Hindlimb muscle (tissue), 1 donor: Measurements from ENCODE around the gene INTS7. TPM values are rescaled to one million over a fixed set of nuclear protein-coding genes. Genes with fewer than 3 reads are reported as not detected.
"Not testable (repeated sequence)": the region's sequence is repeated elsewhere in the genome, so short reads cannot be mapped to it uniquely, and the experiment has no call there.

Experiments used
- DNase-seq: peaks from one replicate; pipeline ENCODE4 v3.0.0-alpha.2; 2013
- polyA plus RNA-seq: library from polyadenylated mRNA; unstranded; fragments of 120-200 nt; gene quantifications from one replicate; pipeline ENCODE4 v1.2.1, GENCODE V29; 2013; ENCODE audit not compliant: insufficient read length

The INTS7 gene
- polyA plus RNA-seq, 1 donor: 11.5 TPM

GRCh38 chr1:211973541-211973940 lies 61.8 kb downstream of the INTS7 start:
- DNase-seq: no peak

GRCh38 chr1:211968200-211968834 lies 67.0 kb downstream of the INTS7 start:
- no peak for DNase-seq

GRCh38 chr1:211967704-211968103 lies 67.7 kb downstream of the INTS7 start:
- no peak for DNase-seq

GRCh38 chr1:211965108-211965805 lies 70.1 kb downstream of the INTS7 start:
- DNase-seq: no peak

GRCh38 chr1:211959680-211960079 lies 75.7 kb downstream of the INTS7 start:
- no peak for DNase-seq

- DNase-seq: no peak
These were observed 76.1 kb downstream of the INTS7 start for GRCh38 chr1:211959221-211959620.

- DNase-seq: not testable (repeated sequence)
These were observed 81.3 kb downstream of the INTS7 start for GRCh38 chr1:211954028-211954427.

GRCh38 chr1:211953543-211953942 lies 81.8 kb downstream of the INTS7 start:
- not testable (repeated sequence) for DNase-seq

GRCh38 chr1:211952299-211952698 lies 83.1 kb downstream of the INTS7 start:
- no peak for DNase-seq

- DNase-seq: no peak
These were observed 83.5 kb downstream of the INTS7 start for GRCh38 chr1:211951856-211952255.

GRCh38 chr1:211948377-211948776 lies 87.0 kb downstream of the INTS7 start:
- DNase-seq: no peak

GRCh38 chr1:211947396-211948295 lies 87.7 kb downstream of the INTS7 start:
- no peak for DNase-seq

- DNase-seq: no peak
These were observed 90.4 kb downstream of the INTS7 start for GRCh38 chr1:211944733-211945500.

GRCh38 chr1:211942583-211942982 lies 92.8 kb downstream of the INTS7 start:
- DNase-seq: no peak

GRCh38 chr1:211939876-211940468 lies 95.4 kb downstream of the INTS7 start:
- DNase-seq: no peak

- DNase-seq: no peak
These were observed 96.8 kb downstream of the INTS7 start for GRCh38 chr1:211938561-211938997.

GRCh38 chr1:211937422-211937821 lies 97.9 kb downstream of the INTS7 start:
- not testable (repeated sequence) for DNase-seq

GRCh38 chr1:211935448-211935970 lies 99.8 kb downstream of the INTS7 start:
- no peak for DNase-seq

GRCh38 chr1:211933946-211934714 lies 101.2 kb downstream of the INTS7 start:
- DNase-seq: no peak

GRCh38 chr1:211932933-211933254 lies 102.5 kb downstream of the INTS7 start:
- no peak for DNase-seq
